SK-N-SH (cell line): Measurements from ENCODE around the gene KCNQ2. TPM values are rescaled to one million over a fixed set of nuclear protein-coding genes. Genes with fewer than 3 reads are reported as not detected.

ENCODE experiments used
- CTCF ChIA-PET: fragments of 300-600, 350-600 bp; formaldehyde crosslinking; extraction: SDS; loops from one replicate; lab custom pipeline; 2021; lab: Yijun Ruan, JAX
- POLR2A ChIA-PET: fragments of 350-600 bp; sonication (Branson Sonifier 250); formaldehyde crosslinking; extraction: SDS; loops from one replicate; lab custom pipeline; 2020; ENCODE audit warnings: antibody characterized with exemption, inconsistent platforms; lab: Yijun Ruan, JAX
- DNase-seq: peaks from one replicate; pipeline ENCODE4 v3.0.0; 2012
- H2AFZ ChIP-seq: fragments of 200-600 bp; sonication (generic); 2 replicates; pipeline ENCODE4 v1.8.1; 2016; ENCODE audit warnings: antibody characterized with exemption, mild to moderate bottlenecking, low read depth
- H3F3A ChIP-seq: fragments of 200-600 bp; sonication (generic); replicated peaks from 2 replicates; pipeline ENCODE3; 2016; ENCODE audit warnings: antibody characterized with exemption, mild to moderate bottlenecking; ENCODE audit not compliant: insufficient read depth
- H3K27ac ChIP-seq, 2 experiments: fragments of 200-500 bp in 1 of 2; fragments of 200-600 bp in 1 of 2; sonication (Bioruptor generic) in 1 of 2; sonication (generic), shearing (Covaris generic) in 1 of 2; 2 replicates each; pipeline versions ENCODE4 v1.5.1 to v1.6.1; 2014 to 2016; ENCODE audit warnings: low read depth in 2 of 2, inconsistent platforms in 1 of 2, low read length in 1 of 2, mild to moderate bottlenecking in 1 of 2, mixed read lengths in 1 of 2
- H3K27me3 ChIP-seq: fragments of 200-600 bp; sonication (generic), shearing (Covaris generic); 2 replicates; pipeline ENCODE4 v1.6.1; 2016; ENCODE audit warnings: mixed run types; ENCODE audit not compliant: insufficient read depth
- H3K36me3 ChIP-seq, 2 experiments: fragments of 200-500 bp in 1 of 2; fragments of 200-600 bp in 1 of 2; sonication (Bioruptor generic) in 1 of 2; sonication (generic) in 1 of 2; replicated peaks in 1 of 2; 2 replicates each; pipeline versions ENCODE3 to v1.5.1; 2014 to 2016; ENCODE audit warnings: low read length in 1 of 2, mild to moderate bottlenecking in 1 of 2; ENCODE audit not compliant: insufficient read depth in 2 of 2, control insufficient read depth in 1 of 2
- H3K4me1 ChIP-seq, 2 experiments: fragments of 200-500 bp in 1 of 2; fragments of 200-600 bp in 1 of 2; sonication (Bioruptor generic) in 1 of 2; sonication (generic), shearing (Covaris generic) in 1 of 2; 2 replicates each; pipeline versions ENCODE4 v1.5.1 to v1.6.1; 2014 to 2016; ENCODE audit warnings: low read depth in 1 of 2, low read length in 1 of 2, mixed run types in 1 of 2; ENCODE audit not compliant: insufficient read depth in 2 of 2, control insufficient read depth in 1 of 2
- H3K4me2 ChIP-seq: fragments of 200-600 bp; sonication (generic), shearing (Covaris generic); 2 replicates; pipeline ENCODE4 v1.6.1; 2017; ENCODE audit warnings: mixed run types
- H3K4me3 ChIP-seq, 2 experiments: fragments of 200-500 bp in 1 of 2; fragments of 200-600 bp in 1 of 2; sonication (Bioruptor generic) in 1 of 2; sonication (generic), shearing (Covaris generic) in 1 of 2; 2 replicates each; pipeline versions ENCODE4 v1.5.1 to v1.8.1; 2014 to 2016; ENCODE audit warnings: low read depth in 2 of 2, inconsistent platforms in 1 of 2, low read length in 1 of 2, mild to moderate bottlenecking in 1 of 2, mixed read lengths in 1 of 2, moderate library complexity in 1 of 2
- H3K79me2 ChIP-seq: fragments of 200-600 bp; sonication (generic); 2 replicates; pipeline ENCODE4 v1.8.1; 2017; ENCODE audit warnings: mild to moderate bottlenecking; ENCODE audit not compliant: insufficient read depth
- H3K9ac ChIP-seq: fragments of 200-600 bp; sonication (generic); 2 replicates; pipeline ENCODE4 v1.6.1; 2017; ENCODE audit warnings: mixed run types
- H3K9me2 ChIP-seq: fragments of 200-600 bp; sonication (generic); 2 replicates; pipeline ENCODE4 v1.6.1; 2017; ENCODE audit warnings: mixed run types
- H3K9me3 ChIP-seq: fragments of 200-600 bp; sonication (generic); 2 replicates; pipeline ENCODE4 v1.6.1; 2017; ENCODE audit warnings: mixed run types, mild to moderate bottlenecking, moderate library complexity
- H4K20me1 ChIP-seq: fragments of 200-600 bp; sonication (generic); 2 replicates; pipeline ENCODE4 v1.6.1; 2017; ENCODE audit warnings: mild to moderate bottlenecking, mixed run types; ENCODE audit not compliant: insufficient read depth
- CHD2 ChIP-seq: fragments of 150-350 bp; IDR thresholded peaks from 2 replicates; pipeline ENCODE4 v1.6.1; 2018; ENCODE audit warnings: low read length; ENCODE audit not compliant: partially characterized antibody
- CTCF ChIP-seq: fragments of 200-600 bp; sonication (generic); IDR thresholded peaks from 2 replicates; pipeline ENCODE4 v1.6.1; 2017; ENCODE audit warnings: antibody characterized with exemption, mild to moderate bottlenecking, moderate library complexity
- EP300 ChIP-seq, 2 experiments: IDR thresholded peaks; 2 replicates each; pipeline versions ENCODE4 v1.4.0 to v1.6.1; 2012; ENCODE audit warnings: borderline replicate concordance in 1 of 2, low read depth in 1 of 2, low read length in 1 of 2
- EZH2phosphoT487 ChIP-seq: fragments of 200-600 bp; sonication (generic); IDR thresholded peaks from 2 replicates; pipeline ENCODE4 v1.6.1; 2017; ENCODE audit warnings: low read depth, mixed run types, mild to moderate bottlenecking, antibody characterized with exemption, moderate library complexity, borderline replicate concordance
- FOXJ3 ChIP-seq: sonication (generic); formaldehyde crosslinking; IDR thresholded peaks from 2 replicates; pipeline ENCODE4 v1.5.1; 2020; ENCODE audit warnings: mild to moderate bottlenecking, missing genetic modification reagents
- GATA2 ChIP-seq: sonication (generic); formaldehyde crosslinking; IDR thresholded peaks from 2 replicates; pipeline ENCODE4 v1.5.0; 2020; ENCODE audit warnings: mild to moderate bottlenecking, missing genetic modification reagents
- MAX ChIP-seq: IDR thresholded peaks from 2 replicates; pipeline ENCODE4 v1.4.0; 2012; ENCODE audit warnings: low read depth
- MXI1 ChIP-seq: IDR thresholded peaks from 2 replicates; pipeline ENCODE4 v1.6.1; 2012; ENCODE audit warnings: mild to moderate bottlenecking, low read depth, low read length, improper control_type of control experiment
- NRF1 ChIP-seq: IDR thresholded peaks from 2 replicates; pipeline ENCODE4 v1.6.1; 2012; ENCODE audit warnings: low read depth, mild to moderate bottlenecking, low read length
- POLR2AphosphoS5 ChIP-seq: IDR thresholded peaks from 2 replicates; pipeline ENCODE4 v1.6.1; 2012; ENCODE audit warnings: low read depth, low read length
- RAD21 ChIP-seq: IDR thresholded peaks from 2 replicates; pipeline ENCODE4 v1.6.1; 2012; ENCODE audit warnings: mild to moderate bottlenecking, low read length
- RCOR1 ChIP-seq: fragments of 150-350 bp; IDR thresholded peaks from 2 replicates; pipeline ENCODE4 v1.6.1; 2017; ENCODE audit warnings: antibody characterized with exemption, low read length
- RFX5 ChIP-seq: IDR thresholded peaks from 2 replicates; pipeline ENCODE4 v1.6.1; 2012; ENCODE audit warnings: mild to moderate bottlenecking, improper control_type of control experiment, low read length
- RXRA ChIP-seq: IDR thresholded peaks from 2 replicates; pipeline ENCODE4 v1.4.0; 2012; ENCODE audit warnings: low read depth, mild to moderate bottlenecking, borderline replicate concordance
- SMC3 ChIP-seq: IDR thresholded peaks from 2 replicates; pipeline ENCODE4 v1.6.1; 2012; ENCODE audit warnings: low read depth, low read length, improper control_type of control experiment
- TCF12 ChIP-seq: IDR thresholded peaks from 2 replicates; pipeline ENCODE4 v1.4.0; 2012
- TEAD4 ChIP-seq: IDR thresholded peaks from 2 replicates; pipeline ENCODE4 v1.4.0; 2012; ENCODE audit warnings: mild to moderate bottlenecking, borderline replicate concordance; ENCODE audit not compliant: insufficient read depth
- WGBS: methylation state at CpG from one replicate; pipeline ENCODE4 v1.1.6; 2017; ENCODE audit warnings: low lambda C conversion rate; 5-methylcytosine and 5-hydroxymethylcytosine counted together
- polyA plus RNA-seq, 3 experiments: library from polyadenylated mRNA; depleted of rRNA; stranded (reverse); fragments of >200 nt; gene quantifications; 2 replicates each; pipeline ENCODE4 v1.2.3, GENCODE V29; 2012
- TF ChIP-seq, protein P1 (sequence below): fragments of 150-350 bp; IDR thresholded peaks from 2 replicates; pipeline ENCODE4 v1.6.1; 2017; ENCODE audit warnings: antibody characterized with exemption, low read length, low read depth, borderline replicate concordance
- TF ChIP-seq, protein P2 (sequence below): IDR thresholded peaks from 2 replicates; pipeline ENCODE4 v1.4.0; 2012; ENCODE audit warnings: low read depth, borderline replicate concordance

Gene KCNQ2
- polyA plus RNA-seq, 1 of the 3 experiments (the other 2 are of a cell fraction) = 3.9 TPM

DNA sequence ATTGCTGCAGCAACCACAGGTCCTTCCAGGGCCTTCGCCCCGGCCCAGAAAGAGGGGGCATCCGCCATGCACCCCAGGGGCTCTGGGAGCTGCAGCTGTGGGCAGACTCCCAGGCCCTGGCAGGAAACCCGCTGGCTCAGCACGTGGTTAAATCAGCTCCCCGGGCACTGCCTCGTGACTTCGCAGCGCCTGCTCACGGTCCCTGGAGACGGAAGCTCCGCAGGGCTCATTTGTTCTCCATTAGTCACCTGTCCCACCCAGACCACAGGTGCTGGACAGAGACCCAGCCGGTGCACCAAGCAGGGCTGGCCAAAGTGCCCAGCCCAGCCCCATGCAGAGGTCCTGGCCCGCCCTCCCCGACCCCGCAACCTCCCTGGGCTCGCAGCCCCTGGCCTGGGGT lies 14.7 kb downstream of the KCNQ2 start:
- CTCF ChIA-PET = interaction anchor here (0.6 to 2.2 kb wide), 13 partner anchors 9 to 81 kb away, joined by 3 to 12 read pairs (median 4); partner anchors contain the start of genes KCNQ2 and PPDPF
- TF ChIP-seq RXRA = no peak
- TF ChIP-seq, protein P1, sequence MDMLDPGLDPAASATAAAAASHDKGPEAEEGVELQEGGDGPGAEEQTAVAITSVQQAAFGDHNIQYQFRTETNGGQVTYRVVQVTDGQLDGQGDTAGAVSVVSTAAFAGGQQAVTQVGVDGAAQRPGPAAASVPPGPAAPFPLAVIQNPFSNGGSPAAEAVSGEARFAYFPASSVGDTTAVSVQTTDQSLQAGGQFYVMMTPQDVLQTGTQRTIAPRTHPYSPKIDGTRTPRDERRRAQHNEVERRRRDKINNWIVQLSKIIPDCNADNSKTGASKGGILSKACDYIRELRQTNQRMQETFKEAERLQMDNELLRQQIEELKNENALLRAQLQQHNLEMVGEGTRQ = no peak
- TF ChIP-seq, protein P2, sequence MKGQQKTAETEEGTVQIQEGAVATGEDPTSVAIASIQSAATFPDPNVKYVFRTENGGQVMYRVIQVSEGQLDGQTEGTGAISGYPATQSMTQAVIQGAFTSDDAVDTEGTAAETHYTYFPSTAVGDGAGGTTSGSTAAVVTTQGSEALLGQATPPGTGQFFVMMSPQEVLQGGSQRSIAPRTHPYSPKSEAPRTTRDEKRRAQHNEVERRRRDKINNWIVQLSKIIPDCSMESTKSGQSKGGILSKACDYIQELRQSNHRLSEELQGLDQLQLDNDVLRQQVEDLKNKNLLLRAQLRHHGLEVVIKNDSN = 0 out of 2 replicates have a peak, but pooled peaks have one; percentile 22
- POLR2A ChIA-PET = interaction anchor here (1.0 to 1.7 kb wide), 7 partner anchors 12 to 79 kb away, joined by 3 to 6 read pairs (median 5); partner anchors contain the start of gene KCNQ2

DNA sequence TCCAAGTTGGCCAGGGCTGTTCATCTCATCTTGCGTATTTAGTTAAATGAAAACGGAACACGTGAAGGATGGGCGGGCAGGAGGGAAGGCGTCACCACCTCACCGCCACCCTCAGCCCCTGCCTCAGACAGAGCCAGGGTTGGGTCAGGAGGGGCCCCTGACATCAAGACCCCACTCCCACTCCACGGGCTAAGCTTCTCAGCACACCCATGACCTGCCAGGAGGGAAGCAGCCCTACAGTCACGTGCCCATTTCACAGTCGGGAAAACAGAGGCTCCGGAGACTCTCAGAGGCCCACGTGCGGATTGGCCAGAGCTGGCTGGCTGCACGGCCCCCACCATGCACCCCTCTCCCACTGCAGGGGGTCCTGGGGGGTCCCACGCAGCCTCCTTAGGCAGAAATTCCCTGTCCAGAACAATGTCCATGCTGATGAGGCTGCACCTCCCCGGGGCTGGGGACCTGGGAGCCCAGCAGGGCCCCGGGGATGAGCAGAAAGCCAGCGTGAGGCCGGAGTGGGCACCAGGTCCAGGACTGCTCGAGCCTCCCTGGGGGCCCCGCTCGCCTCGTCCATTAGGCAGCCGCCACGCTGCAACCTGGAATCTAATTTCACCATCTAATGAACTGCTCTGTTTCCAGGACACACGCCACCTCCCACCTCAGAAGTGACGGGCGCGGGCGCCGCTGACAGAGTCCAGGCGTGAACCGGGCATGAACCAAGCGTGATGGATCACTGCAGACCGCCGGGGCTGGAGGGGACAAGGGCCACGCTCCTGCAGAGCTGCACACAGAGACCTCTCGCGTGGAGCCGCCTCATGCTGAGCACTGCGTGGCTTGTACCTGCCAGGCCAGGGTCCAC lies 15.8 kb downstream of the KCNQ2 start:
- Histone ChIP-seq H3K9me3 (no peaks in the 10 kb centered on the region), H3K4me1 (peaks cover 9 to 96% of the 10 kb centered on the region in 2 experiments; a peak in 2 of 4 replicates), H3K9me2 (no peaks in the 10 kb centered on the region), H3K79me2 (no peaks in the 10 kb centered on the region), H3K4me3 (no peak overlapping the region; a peak in 1 of 4 replicates), H3K27me3 (no peaks in the 10 kb centered on the region; the same call in 1 of the 2 replicates), H3F3A (no peaks in the 10 kb centered on the region)
- TF ChIP-seq POLR2AphosphoS5 (0 out of 2 replicates have a peak, but pooled peaks have one; percentile 23), RCOR1 (peak; percentile 57; the same call in 1 of the 2 replicates), CHD2 (peak; percentile 79), CTCF (no peak), RAD21 (peak; percentile 31; the same call in 1 of the 2 replicates), RFX5 (no peak), EZH2phosphoT487 (no peak), NRF1 (no peak), TCF12 (peak; percentile 32; the same call in 1 of the 2 replicates), RXRA (no peak), TEAD4 (no peak), MXI1 (peak; percentile 98), MAX (no peak), GATA2 (CRISPR knock-in tag) (peak; percentile 98), SMC3 (peak; percentile 5; the same call in 1 of the 2 replicates), EP300 (IDR thresholded peaks at IDR 0.05; ENCODE audit: borderline replicate concordance in 1 of 2, low read depth in 1 of 2, low read length in 1 of 2) (peak in 1 of 2 experiments; percentile 98; a peak in 2 of 4 replicates), FOXJ3 (peak; percentile 96)
- TF ChIP-seq, all 33 proteins: peak for 10
- H3K36me3 ChIP-seq = no peaks in the 10 kb centered on the region
- CTCF ChIA-PET = interaction anchor here (0.8 to 2.2 kb wide), 11 partner anchors 10 to 82 kb away, joined by 3 to 12 read pairs (median 5); partner anchors contain the start of genes KCNQ2 and PTK6
- H3K9ac ChIP-seq = no peak overlapping the region
- H3K4me2 ChIP-seq = no peak overlapping the region
- POLR2A ChIA-PET = interaction anchor here (0.6 to 1.7 kb wide), 8 partner anchors 13 to 81 kb away, joined by 3 to 6 read pairs (median 4); partner anchors contain the start of gene KCNQ2
- DNase-seq = peak; percentile 95
- no peak overlapping the region for H2AFZ ChIP-seq
- H4K20me1 ChIP-seq = no peaks in the 10 kb centered on the region
- WGBS = 35% methylated on average over 15 of the region's 40 CpGs
- H3K27ac ChIP-seq = peak overlapping the region in 1 of 2 experiments; percentile 99; a peak in 2 of 4 replicates

More for the DNA sequence above, 14.7 kb downstream of the KCNQ2 start:
- H3K9me3 ChIP-seq = no peaks in the 10 kb centered on the region
- H3K27ac ChIP-seq = peak overlapping the region in 1 of 2 experiments; percentile 99; a peak in 2 of 4 replicates
- H3K4me3 ChIP-seq = no peak overlapping the region
- H3K79me2 ChIP-seq = no peaks in the 10 kb centered on the region
- H3K9me2 ChIP-seq = no peaks in the 10 kb centered on the region
- WGBS = 57% methylated on average over 6 of the region's 17 CpGs
- H3K4me2 ChIP-seq = no peak overlapping the region
- no peak overlapping the region for H2AFZ ChIP-seq
- no peaks in the 10 kb centered on the region for H4K20me1 ChIP-seq
- no peaks in the 10 kb centered on the region for H3K36me3 ChIP-seq
- H3K27me3 ChIP-seq = no peaks in the 10 kb centered on the region; the same call in 1 of the 2 replicates
- peak; percentile 69 for DNase-seq
- H3F3A ChIP-seq = no peaks in the 10 kb centered on the region
- H3K4me1 ChIP-seq = peaks cover 9 to 96% of the 10 kb centered on the region in 2 experiments; a peak in 2 of 4 replicates
- no peak overlapping the region for H3K9ac ChIP-seq
